Spleen (tissue), 11 donors: ENCODE results near the gene NAA80. TPM values are rescaled to one million over a fixed set of nuclear protein-coding genes. Genes with fewer than 3 reads are reported as not detected.

Experiments used
- DNase-seq: peaks from one replicate; pipeline ENCODE4 v3.0.0-alpha.2; 2020
- H3K27ac ChIP-seq, 8 donors: fragments of 200-600 bp; sonication (generic) in 7 of 8; 1 replicate in 4 of 8; 2 replicates in 4 of 8; pipeline versions ENCODE4 v1.5.0 to v1.8.0; 2016 to 2021; ENCODE audit warnings: inconsistent platforms in 4 of 8, mild to moderate bottlenecking in 4 of 8, moderate library complexity in 1 of 8
- H3K27me3 ChIP-seq, 7 donors: fragments of 200-600 bp; sonication (generic) in 6 of 7; replicated peaks in 1 of 7; 1 replicate in 4 of 7; 2 replicates in 3 of 7; pipeline versions ENCODE4 v1.5.0 to v1.8.0; 2016 to 2021; ENCODE audit warnings: inconsistent platforms in 3 of 7, mild to moderate bottlenecking in 1 of 7
- H3K36me3 ChIP-seq, 6 donors: fragments of 200-600 bp; sonication (generic) in 5 of 6; 1 replicate in 4 of 6; 2 replicates in 2 of 6; pipeline versions ENCODE4 v1.5.0 to v1.8.0; 2016 to 2021; ENCODE audit warnings: inconsistent platforms in 2 of 6
- H3K4me1 ChIP-seq, 6 donors: fragments of 200-600 bp; sonication (generic) in 5 of 6; 1 replicate in 3 of 6; 2 replicates in 3 of 6; pipeline versions ENCODE4 v1.5.0 to v1.8.0; 2016 to 2021; ENCODE audit warnings: inconsistent platforms in 3 of 6
- H3K4me3 ChIP-seq, 8 donors: fragments of 200-600 bp; sonication (generic) in 7 of 8; 1 replicate in 4 of 8; 2 replicates in 4 of 8; pipeline versions ENCODE4 v1.5.0 to v1.8.0; 2016 to 2021; ENCODE audit warnings: inconsistent platforms in 4 of 8, mild to moderate bottlenecking in 4 of 8, moderate library complexity in 2 of 8
- H3K9me3 ChIP-seq, 8 donors: fragments of 200-600 bp; sonication (generic) in 7 of 8; 1 replicate in 4 of 8; 2 replicates in 4 of 8; pipeline versions ENCODE4 v1.5.0 to v1.8.0; 2016 to 2021; ENCODE audit warnings: inconsistent platforms in 4 of 8
- CTCF ChIP-seq, 11 experiments: fragments of 200-600 bp in 7 of 11; fragments of 450-650 bp in 4 of 11; sonication (generic) in 4 of 11; IDR thresholded peaks in 8 of 11; conservative IDR thresholded peaks in 3 of 11; 1 replicate in 7 of 11; 2 replicates in 4 of 11; pipeline versions ENCODE4 v1.4.0 to v1.8.0; 2016 to 2021; ENCODE audit warnings: antibody characterized with exemption in 11 of 11, inconsistent platforms in 4 of 11, mild to moderate bottlenecking in 1 of 11
- POLR2A ChIP-seq, 3 donors: fragments of 450-650 bp; IDR thresholded peaks; one replicate each; pipeline ENCODE4 v1.5.1; 2017; ENCODE audit warnings: antibody characterized with exemption in 3 of 3, mild to moderate bottlenecking in 1 of 3
- POLR2AphosphoS5 ChIP-seq, 3 donors: sonication (generic); formaldehyde crosslinking; IDR thresholded peaks; one replicate each; pipeline ENCODE4 v1.5.1; 2017; ENCODE audit warnings: antibody characterized with exemption in 3 of 3
- WGBS, 5 donors: extraction: QIAGEN DNeasy Blood & Tissue Kit in 3 of 5; methylation state at CpG; one replicate each; pipeline versions ENCODE4 v1.1.5 to v1.1.7; 2013 to 2018; 5-methylcytosine and 5-hydroxymethylcytosine counted together
- intact Hi-C: fragments of 100-400 bp; cut with DNase I; formaldehyde crosslinking; loops from one replicate; pipeline ENCODE4 v1.15.0; 2023; ENCODE audit warnings: low total_unique reads
- polyA plus RNA-seq, 3 donors: library from polyadenylated mRNA; stranded (reverse); fragments of 200-250 nt; gene quantifications; one replicate each; pipeline ENCODE4 v1.2.1, GENCODE V29; 2013
- total RNA-seq, 7 donors: library from RNA; depleted of rRNA in 3 of 7; stranded (reverse); fragments of >200 nt in 3 of 7; fragmentation: NEBNext Ultra II Directional in 4 of 7; extraction: Animal tissue kit (Norgen Biotek cat#: 25700) in 4 of 7; gene quantifications; one replicate each; pipeline versions ENCODE4 v1.1.0 to v1.2.1, GENCODE V29; 2016 to 2021
- donor health status: healthy with polysubstance abuse.
- donor health status: DM: no; HTN: no; CAD: no; lungs with moderate emphysema.
- donor health status: DM: no; HTN: no; CAD: no.
- donor health status: Bipolar disorder and iron deficiency.
- donor health status: healthy.
- donor health status: DM: no; HTN: no; CAD: no.
- donor health status: DM: yes; HTN: yes; CAD: no.

NAA80 gene
- total and polyA plus RNA-seq, 10 donors: 7.8 to 15.5 (median 12.8) TPM

- 20 to 54% (median 28%) methylated on average over 2 to 5 of the region's 5 CpGs for WGBS, 5 donors
- intact Hi-C loops: loop anchor here (10.0 kb wide), 1 partner anchor 89 kb away; the partner anchor contains the start of gene GNAI2
- TF ChIP-seq POLR2A (IDR thresholded peaks at IDR 0.05) (no peak), POLR2AphosphoS5 (IDR thresholded peaks at IDR 0.05) (peak; percentile 88 to 93 (median 90)), CTCF (IDR thresholded peaks at IDR 0.05 in 8 of 11, conservative IDR thresholded peaks at IDR 0.05 in 3 of 11) (peak in 5 of 11 experiments; percentile 13 to 40 (median 20))
- Histone ChIP-seq H3K27me3 (no peaks in the 10 kb centered on the region), H3K4me1 (peaks cover 39 to 93% (median 88%) of the 10 kb centered on the region in 6 donors), H3K36me3 (peaks cover 0 to 48% (median 23%) of the 10 kb centered on the region in 6 donors), H3K9me3 (no peaks in the 10 kb centered on the region), H3K4me3 (peak overlapping the region in 5 of 8 donors; percentile 1 to 92 (median 83)), H3K27ac (peak overlapping the region; percentile 86 to 96 (median 93))
- DNase-seq: peak; percentile 89
These were observed 24.5 kb upstream of the NAA80 start for GRCh38 chr3:50323614-50324199.

- TF ChIP-seq POLR2A (IDR thresholded peaks at IDR 0.05): no peak
- no peak for TF ChIP-seq POLR2AphosphoS5 (IDR thresholded peaks at IDR 0.05)
- TF ChIP-seq CTCF (IDR thresholded peaks at IDR 0.05 in 8 of 11, conservative IDR thresholded peaks at IDR 0.05 in 3 of 11): no peak
- peak overlapping the region; percentile 86 to 96 (median 93) for H3K27ac ChIP-seq
- H3K4me1 ChIP-seq: peaks cover 34 to 93% (median 88%) of the 10 kb centered on the region in 6 donors
- peak overlapping the region in 6 of 8 donors; percentile 1 to 92 (median 84) for H3K4me3 ChIP-seq
- 9 to 62% (median 27%) methylated on average over 4 of the region's 4 CpGs for WGBS, 5 donors
- DNase-seq: peak; percentile 79
- H3K27me3 ChIP-seq: no peaks in the 10 kb centered on the region
- H3K36me3 ChIP-seq: peaks cover under 1 to 53% (median 28%) of the 10 kb centered on the region in 6 donors
- no peaks in the 10 kb centered on the region for H3K9me3 ChIP-seq
- intact Hi-C loops: loop anchor here (10.0 kb wide), 1 partner anchor 88 kb away; the partner anchor contains the start of gene GNAI2
These were observed 23.9 kb upstream of the NAA80 start for GRCh38 chr3:50323092-50323600.

- WGBS, 5 donors: 47 to 60% (median 55%) methylated on average over 14 to 31 of the region's 31 CpGs
- H3K4me3 ChIP-seq: peak within 1 kb of the TSS; percentile 72 to 97 (median 90)
These were observed 23.3 kb upstream of the NAA80 start, which contains the start of gene HYAL2 for GRCh38 chr3:50322386-50323091. TSS of gene HYAL2 (minus strand) at chr3:50322745. CDS start at chr3:50320489, 2,256 bp downstream.

More at GRCh38 chr3:50322386-50323091, 23.3 kb upstream of the NAA80 start, which contains the start of gene HYAL2:
- peaks cover 2 to 59% (median 32%) of the 10 kb centered on the region in 6 donors for H3K36me3 ChIP-seq
- peak; percentile 89 for DNase-seq
- peak within 1 kb of the TSS; percentile 86 to 96 (median 93) for H3K27ac ChIP-seq
- peaks cover 33 to 93% (median 89%) of the 10 kb centered on the region in 6 donors for H3K4me1 ChIP-seq
- no peaks in the 10 kb centered on the region for H3K9me3 ChIP-seq
- TF ChIP-seq CTCF (IDR thresholded peaks at IDR 0.05 in 8 of 11, conservative IDR thresholded peaks at IDR 0.05 in 3 of 11) (no peak), POLR2AphosphoS5 (IDR thresholded peaks at IDR 0.05) (peak; percentile 90 to 95 (median 93)), POLR2A (IDR thresholded peaks at IDR 0.05) (peak in 1 of 3 donors; percentile 66)
- H3K27me3 ChIP-seq: no peaks in the 10 kb centered on the region
- intact Hi-C loops: loop anchor here (10.0 kb wide), 1 partner anchor 88 kb away; the partner anchor contains the start of gene GNAI2
